GM12878 (cell line): Measurements from ENCODE around the gene ZNF416. TPM values are rescaled to one million over a fixed set of nuclear protein-coding genes. Genes with fewer than 3 reads are reported as not detected.

Experiments used
- ATAC-seq: fragments of 200-7000 bp; cut with Tn5 transposase; 3 replicates; pipeline ENCODE4 v1.9.1; 2020; ENCODE audit warnings: mild to moderate bottlenecking, moderate library complexity
- BruUV-seq: library from RNA; stranded (reverse); fragments of 400-500 nt; replicated peaks from 2 replicates; lab custom pipeline; 2021; lab: Mats Ljungman, UMichigan
- CTCF ChIA-PET: fragments of 300-600 bp; sonication (Branson Sonifier 250); formaldehyde crosslinking; extraction: SDS; loops from one replicate; lab custom pipeline; 2021; ENCODE audit warnings: inconsistent platforms; lab: Yijun Ruan, JAX
- POLR2A ChIA-PET: fragments of 350-600 bp; formaldehyde crosslinking; extraction: SDS; loops from one replicate; lab custom pipeline; 2021; ENCODE audit warnings: inconsistent platforms; lab: Charles Lee
- RAD21 ChIA-PET: fragments of 300-600 bp; sonication (Branson Sonifier 250); formaldehyde crosslinking; loops from one replicate; lab custom pipeline; 2023; ENCODE audit warnings: antibody characterized with exemption; ENCODE audit not compliant: unreplicated experiment; lab: Charles Lee
- SMC1A ChIA-PET: fragments of 300-600 bp; sonication (Branson Sonifier 250); formaldehyde crosslinking; loops from one replicate; lab custom pipeline; 2023; ENCODE audit not compliant: unreplicated experiment, uncharacterized antibody; lab: Charles Lee
- DNase-seq: peaks from one replicate; pipeline ENCODE4 v3.0.0-alpha.2; 2011; ENCODE audit warnings: low read depth, low spot score
- FAIRE-seq: peaks from 3 replicates; lab custom pipeline; 2011; peaks lifted over from hg19 to GRCh38; lab: Jason Lieb, UNC
- H2AFZ ChIP-seq: 2 replicates; pipeline ENCODE4 v1.6.0; 2011; ENCODE audit warnings: low read depth, low read length, control low read depth; ENCODE audit not compliant: control insufficient read depth
- H3K27ac ChIP-seq: 2 replicates; pipeline ENCODE4 v1.5.1; 2011; ENCODE audit warnings: control low read depth; ENCODE audit not compliant: control insufficient read depth, insufficient read depth
- H3K27me3 ChIP-seq, 2 experiments: replicated peaks in 1 of 2; 2 replicates each; pipeline versions ENCODE4 v1.6.0 to v1.6.1; 2011; ENCODE audit warnings: low read length in 1 of 2; ENCODE audit not compliant: control insufficient read depth in 2 of 2, insufficient read depth in 2 of 2
- H3K36me3 ChIP-seq, 2 experiments: 2 replicates each; pipeline ENCODE4 v1.5.1; 2011; ENCODE audit warnings: low read length in 1 of 2; ENCODE audit not compliant: control insufficient read depth in 2 of 2, insufficient read depth in 2 of 2
- H3K4me1 ChIP-seq: 2 replicates; pipeline ENCODE4 v1.6.1; 2011; ENCODE audit warnings: mild to moderate bottlenecking, low read length, moderate library complexity, mixed read lengths; ENCODE audit not compliant: control insufficient read depth, insufficient read depth
- H3K4me2 ChIP-seq: 2 replicates; pipeline ENCODE4 v1.6.0; 2011; ENCODE audit warnings: control low read depth; ENCODE audit not compliant: control insufficient read depth, insufficient read depth
- H3K4me3 ChIP-seq: fragments of 200-600 bp; sonication (generic); 2 replicates; pipeline ENCODE4 v1.5.1; 2016
- H3K79me2 ChIP-seq: 2 replicates; pipeline ENCODE4 v1.6.0; 2011; ENCODE audit warnings: low read length; ENCODE audit not compliant: control insufficient read depth, insufficient read depth
- H3K9ac ChIP-seq: 2 replicates; pipeline ENCODE4 v1.8.0; 2011; ENCODE audit warnings: low read length, control low read depth, mixed read lengths; ENCODE audit not compliant: control insufficient read depth, insufficient read depth
- H3K9me3 ChIP-seq: replicated peaks from 3 replicates; pipeline ENCODE4 v1.5.1; 2011; ENCODE audit warnings: mild to moderate bottlenecking, low read length; ENCODE audit not compliant: control insufficient read depth, insufficient read depth
- H4K20me1 ChIP-seq: 2 replicates; pipeline ENCODE4 v1.6.0; 2011; ENCODE audit not compliant: control insufficient read depth, insufficient read depth
- CBX3 ChIP-seq: fragments of 200-600 bp; sonication (generic); IDR thresholded peaks from 2 replicates; pipeline ENCODE4 v1.6.1; 2016; ENCODE audit warnings: low read depth, borderline replicate concordance
- CREB1 ChIP-seq: IDR thresholded peaks from 2 replicates; pipeline ENCODE4 v1.6.1; 2012; ENCODE audit warnings: low read depth, mild to moderate bottlenecking, inconsistent platforms
- EED ChIP-seq: sonication (generic); IDR thresholded peaks from 2 replicates; pipeline ENCODE4 v1.6.1; 2016; ENCODE audit warnings: antibody characterized with exemption, low read depth
- EP300 ChIP-seq, 2 experiments: fragments of 150-350 bp in 1 of 2; IDR thresholded peaks; 2 replicates each; pipeline ENCODE4 v1.6.1; 2011 to 2012; ENCODE audit warnings: low read depth in 2 of 2, low read length in 2 of 2, borderline replicate concordance in 1 of 2, improper control_type of control experiment in 1 of 2, inconsistent platforms in 1 of 2; ENCODE audit not compliant: control insufficient read depth in 1 of 2
- ETV6 ChIP-seq, 2 experiments: fragments of 450-650 bp in 1 of 2; IDR thresholded peaks in 1 of 2; conservative IDR thresholded peaks in 1 of 2; 2 replicates each; pipeline ENCODE4 v1.6.1; 2014; ENCODE audit warnings: antibody characterized with exemption in 1 of 2, borderline replicate concordance in 1 of 2, low read depth in 1 of 2, mild to moderate bottlenecking in 1 of 2, moderate library complexity in 1 of 2
- JUNB ChIP-seq: IDR thresholded peaks from 2 replicates; pipeline ENCODE4 v1.6.1; 2016; ENCODE audit warnings: antibody characterized with exemption, mild to moderate bottlenecking
- MTA2 ChIP-seq: fragments of 450-650 bp; IDR thresholded peaks from 2 replicates; pipeline ENCODE4 v1.6.1; 2016; ENCODE audit warnings: low read depth, mild to moderate bottlenecking, moderate library complexity
- NR2F1 ChIP-seq: fragments of 450-650 bp; conservative IDR thresholded peaks from 2 replicates; pipeline ENCODE4 v1.6.1; 2017; ENCODE audit warnings: mild to moderate bottlenecking
- POLR2AphosphoS5 ChIP-seq: IDR thresholded peaks from 2 replicates; pipeline ENCODE4 v1.6.1; 2011; ENCODE audit warnings: mild to moderate bottlenecking, low read length, inconsistent platforms
- RAD21 ChIP-seq: IDR thresholded peaks from 2 replicates; pipeline ENCODE4 v1.6.1; 2011; ENCODE audit warnings: mild to moderate bottlenecking, low read depth, low read length, moderate library complexity; ENCODE audit not compliant: insufficient read depth
- SMARCA5 ChIP-seq: fragments of 450-650 bp; IDR thresholded peaks from 2 replicates; pipeline ENCODE4 v1.6.1; 2017; ENCODE audit warnings: mild to moderate bottlenecking
- SP1 ChIP-seq: IDR thresholded peaks from one replicate; pipeline ENCODE4 v1.6.1; 2011; ENCODE audit warnings: low read depth, low read length
- ZNF274 ChIP-seq: IDR thresholded peaks from one replicate; pipeline ENCODE4 v1.8.0; 2011; ENCODE audit not compliant: insufficient read length, insufficient read depth
- WGBS: methylation state at CpG from one replicate; pipeline ENCODE4 v1.1.6; 2016; ENCODE audit warnings: low lambda C conversion rate; ENCODE audit not compliant: insufficient replicate concordance, insufficient coverage; ENCODE audit errors: missing lambda C conversion rate; 5-methylcytosine and 5-hydroxymethylcytosine counted together
- in situ Hi-C: fragments of 300-500 bp; cut with MboI; formaldehyde crosslinking; loops from 9 replicates; pipeline ENCODE4 v1.14.3; 2018; ENCODE audit warnings: mixed read lengths
- intact Hi-C: fragments of 100-400 bp; cut with micrococcal nuclease; formaldehyde crosslinking; loops from one replicate; pipeline ENCODE4 v1.14.2; 2022; ENCODE audit not compliant: unreplicated experiment
- polyA plus RNA-seq, 11 experiments: library from polyadenylated mRNA; depleted of rRNA in 4 of 11; unstranded in 6 of 11; stranded (reverse) in 5 of 11; fragments of >200 nt; fragmentation: Nextera tagmentation in 4 of 11; fragmentation: Illumina TruSeq in 1 of 11; extraction: Ambion mirVana in 4 of 11; extraction: Trizol in 1 of 11; gene quantifications; 1 replicate in 1 of 11; 2 replicates in 10 of 11; pipeline versions ENCODE4 v1.2.1 to v1.2.3, GENCODE V29; 2011 to 2016; ENCODE audit warnings: inconsistent platforms in 2 of 11, missing spikeins in 2 of 11, low read depth in 1 of 11
- total RNA-seq, 4 experiments: library from RNA; depleted of rRNA in 3 of 4; stranded (reverse); fragments of >200 nt in 3 of 4; fragmentation: Illumina TruSeq in 1 of 4; extraction: Trizol in 1 of 4; gene quantifications; 2 replicates each; pipeline versions ENCODE4 v1.2.1 to v1.2.3, GENCODE V29; 2013 to 2021
- TF ChIP-seq, protein P1 (sequence below): fragments of 450-650 bp; formaldehyde crosslinking; IDR thresholded peaks from 2 replicates; pipeline ENCODE4 v1.5.0; 2022; ENCODE audit warnings: mild to moderate bottlenecking, missing genetic modification characterization
- TF ChIP-seq, protein P2 (sequence below): fragments of 450-650 bp; IDR thresholded peaks from 2 replicates; pipeline ENCODE4 v1.6.1; 2016; ENCODE audit warnings: mild to moderate bottlenecking
- TF ChIP-seq, protein P3 (sequence below): fragments of 450-650 bp; conservative IDR thresholded peaks from 2 replicates; pipeline ENCODE4 v1.6.1; 2017; ENCODE audit warnings: mild to moderate bottlenecking, moderate library complexity

ZNF416 gene
- total and polyA plus RNA-seq, 10 of the 15 experiments (the other 5 are each of a cell fraction or from before 2014, with no cell fraction given): 1.2 to 5.4 (median 4.7) TPM

- H3K4me3 ChIP-seq: no peak overlapping the region
- in situ Hi-C loops: no loop called here
- H3K9me3 ChIP-seq: peaks cover 30% of the 10 kb centered on the region
- no peaks in the 10 kb centered on the region for H3K27me3 ChIP-seq
- H4K20me1 ChIP-seq: no peaks in the 10 kb centered on the region
- SMC1A ChIA-PET: no interaction called here
- no peaks in the 10 kb centered on the region for H3K79me2 ChIP-seq
- ATAC-seq (no peak), DNase-seq (no peak), FAIRE-seq (no peak)
- intact Hi-C loops: no loop called here
- no peak overlapping the region for H2AFZ ChIP-seq
- CTCF ChIA-PET: no interaction called here
- no TSS peak for BruUV-seq
- H3K4me1 ChIP-seq: no peaks in the 10 kb centered on the region
- no peak overlapping the region for H3K4me2 ChIP-seq
- POLR2A ChIA-PET: no interaction called here
- H3K27ac ChIP-seq: no peak overlapping the region
- RAD21 ChIA-PET: no interaction called here
- H3K36me3 ChIP-seq: peaks cover 4 to 12% of the 10 kb centered on the region in 2 experiments
- H3K9ac ChIP-seq: no peak overlapping the region
- WGBS: 81% methylated on average over 5 of the region's 5 CpGs
- TF ChIP-seq EED: no peak
- TF ChIP-seq ZNF274: no peak
- TF ChIP-seq, protein P1, sequence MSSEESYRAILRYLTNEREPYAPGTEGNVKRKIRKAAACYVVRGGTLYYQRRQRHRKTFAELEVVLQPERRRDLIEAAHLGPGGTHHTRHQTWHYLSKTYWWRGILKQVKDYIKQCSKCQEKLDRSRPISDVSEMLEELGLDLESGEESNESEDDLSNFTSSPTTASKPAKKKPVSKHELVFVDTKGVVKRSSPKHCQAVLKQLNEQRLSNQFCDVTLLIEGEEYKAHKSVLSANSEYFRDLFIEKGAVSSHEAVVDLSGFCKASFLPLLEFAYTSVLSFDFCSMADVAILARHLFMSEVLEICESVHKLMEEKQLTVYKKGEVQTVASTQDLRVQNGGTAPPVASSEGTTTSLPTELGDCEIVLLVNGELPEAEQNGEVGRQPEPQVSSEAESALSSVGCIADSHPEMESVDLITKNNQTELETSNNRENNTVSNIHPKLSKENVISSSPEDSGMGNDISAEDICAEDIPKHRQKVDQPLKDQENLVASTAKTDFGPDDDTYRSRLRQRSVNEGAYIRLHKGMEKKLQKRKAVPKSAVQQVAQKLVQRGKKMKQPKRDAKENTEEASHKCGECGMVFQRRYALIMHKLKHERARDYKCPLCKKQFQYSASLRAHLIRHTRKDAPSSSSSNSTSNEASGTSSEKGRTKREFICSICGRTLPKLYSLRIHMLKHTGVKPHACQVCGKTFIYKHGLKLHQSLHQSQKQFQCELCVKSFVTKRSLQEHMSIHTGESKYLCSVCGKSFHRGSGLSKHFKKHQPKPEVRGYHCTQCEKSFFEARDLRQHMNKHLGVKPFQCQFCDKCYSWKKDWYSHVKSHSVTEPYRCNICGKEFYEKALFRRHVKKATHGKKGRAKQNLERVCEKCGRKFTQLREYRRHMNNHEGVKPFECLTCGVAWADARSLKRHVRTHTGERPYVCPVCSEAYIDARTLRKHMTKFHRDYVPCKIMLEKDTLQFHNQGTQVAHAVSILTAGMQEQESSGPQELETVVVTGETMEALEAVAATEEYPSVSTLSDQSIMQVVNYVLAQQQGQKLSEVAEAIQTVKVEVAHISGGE: no peak
- no peak for TF ChIP-seq MTA2
- TF ChIP-seq JUNB: no peak
- TF ChIP-seq RAD21: no peak
- TF ChIP-seq CREB1: no peak
- TF ChIP-seq POLR2AphosphoS5: no peak
- no peak for TF ChIP-seq CBX3
- TF ChIP-seq ETV6 (conservative IDR thresholded peaks at IDR 0.05 in 1 of 2, IDR thresholded peaks at IDR 0.05 in 1 of 2; ENCODE audit: borderline replicate concordance in 1 of 2, low read depth in 1 of 2): no peak
- no peak for TF ChIP-seq EP300 (IDR thresholded peaks at IDR 0.05; ENCODE audit: borderline replicate concordance in 1 of 2, control insufficient read depth in 1 of 2, low read depth in 2 of 2, low read length in 2 of 2)
- TF ChIP-seq SMARCA5: no peak
- TF ChIP-seq, protein P2, sequence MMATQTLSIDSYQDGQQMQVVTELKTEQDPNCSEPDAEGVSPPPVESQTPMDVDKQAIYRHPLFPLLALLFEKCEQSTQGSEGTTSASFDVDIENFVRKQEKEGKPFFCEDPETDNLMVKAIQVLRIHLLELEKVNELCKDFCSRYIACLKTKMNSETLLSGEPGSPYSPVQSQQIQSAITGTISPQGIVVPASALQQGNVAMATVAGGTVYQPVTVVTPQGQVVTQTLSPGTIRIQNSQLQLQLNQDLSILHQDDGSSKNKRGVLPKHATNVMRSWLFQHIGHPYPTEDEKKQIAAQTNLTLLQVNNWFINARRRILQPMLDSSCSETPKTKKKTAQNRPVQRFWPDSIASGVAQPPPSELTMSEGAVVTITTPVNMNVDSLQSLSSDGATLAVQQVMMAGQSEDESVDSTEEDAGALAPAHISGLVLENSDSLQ: no peak
- TF ChIP-seq SP1: no peak
- TF ChIP-seq, protein P3, sequence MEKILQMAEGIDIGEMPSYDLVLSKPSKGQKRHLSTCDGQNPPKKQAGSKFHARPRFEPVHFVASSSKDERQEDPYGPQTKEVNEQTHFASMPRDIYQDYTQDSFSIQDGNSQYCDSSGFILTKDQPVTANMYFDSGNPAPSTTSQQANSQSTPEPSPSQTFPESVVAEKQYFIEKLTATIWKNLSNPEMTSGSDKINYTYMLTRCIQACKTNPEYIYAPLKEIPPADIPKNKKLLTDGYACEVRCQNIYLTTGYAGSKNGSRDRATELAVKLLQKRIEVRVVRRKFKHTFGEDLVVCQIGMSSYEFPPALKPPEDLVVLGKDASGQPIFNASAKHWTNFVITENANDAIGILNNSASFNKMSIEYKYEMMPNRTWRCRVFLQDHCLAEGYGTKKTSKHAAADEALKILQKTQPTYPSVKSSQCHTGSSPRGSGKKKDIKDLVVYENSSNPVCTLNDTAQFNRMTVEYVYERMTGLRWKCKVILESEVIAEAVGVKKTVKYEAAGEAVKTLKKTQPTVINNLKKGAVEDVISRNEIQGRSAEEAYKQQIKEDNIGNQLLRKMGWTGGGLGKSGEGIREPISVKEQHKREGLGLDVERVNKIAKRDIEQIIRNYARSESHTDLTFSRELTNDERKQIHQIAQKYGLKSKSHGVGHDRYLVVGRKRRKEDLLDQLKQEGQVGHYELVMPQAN: no peak
- no peak for TF ChIP-seq NR2F1
These were observed 28.2 kb upstream of the ZNF416 start for GRCh38 chr19:57606931-57607330.
